Measurements from ENCODE around the gene ALOX12B.
"Not testable (repeated sequence)": the region's sequence is repeated elsewhere in the genome, so short reads cannot be mapped to it uniquely, and the experiment has no call there.

Gene ALOX12B

DNA sequence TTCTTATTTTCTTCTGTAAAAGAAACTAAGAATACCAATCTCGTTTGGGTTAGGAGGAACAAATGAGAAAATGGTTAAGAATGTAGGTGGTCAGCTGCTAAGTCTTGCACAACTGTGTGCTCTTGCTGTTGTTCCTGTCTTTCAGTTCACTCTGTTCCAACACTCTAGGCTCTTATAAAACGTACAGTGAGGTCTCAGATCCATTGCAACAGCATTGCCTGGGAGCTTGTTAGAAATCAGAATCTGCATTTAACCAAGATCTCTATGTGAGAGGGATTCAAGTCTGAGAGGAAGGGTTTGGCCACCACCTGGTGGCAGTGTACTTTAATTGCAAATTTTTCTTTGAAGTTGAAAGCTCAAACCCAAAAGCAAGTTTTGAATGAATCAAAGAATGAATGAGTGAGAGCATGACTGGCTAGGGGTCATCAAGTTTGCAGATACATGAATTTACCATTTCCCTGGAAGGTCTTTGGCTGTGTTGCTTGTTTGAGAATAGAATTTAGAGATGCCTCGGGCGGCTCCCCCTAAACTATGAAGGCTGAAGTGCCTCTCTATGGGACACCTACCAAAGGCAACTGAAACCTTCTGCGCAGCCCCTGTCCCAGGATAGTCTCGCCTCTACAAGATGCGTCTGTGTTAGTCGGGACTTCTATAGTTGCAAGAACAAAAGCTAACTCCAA, 46.1 kb downstream of the ALOX12B start:
- DNase-seq, result peak; percentile 65

GRCh38 chr17:8039611-8040168, 47.8 kb downstream of the ALOX12B start:
- DNase-seq, result no peak

DNA sequence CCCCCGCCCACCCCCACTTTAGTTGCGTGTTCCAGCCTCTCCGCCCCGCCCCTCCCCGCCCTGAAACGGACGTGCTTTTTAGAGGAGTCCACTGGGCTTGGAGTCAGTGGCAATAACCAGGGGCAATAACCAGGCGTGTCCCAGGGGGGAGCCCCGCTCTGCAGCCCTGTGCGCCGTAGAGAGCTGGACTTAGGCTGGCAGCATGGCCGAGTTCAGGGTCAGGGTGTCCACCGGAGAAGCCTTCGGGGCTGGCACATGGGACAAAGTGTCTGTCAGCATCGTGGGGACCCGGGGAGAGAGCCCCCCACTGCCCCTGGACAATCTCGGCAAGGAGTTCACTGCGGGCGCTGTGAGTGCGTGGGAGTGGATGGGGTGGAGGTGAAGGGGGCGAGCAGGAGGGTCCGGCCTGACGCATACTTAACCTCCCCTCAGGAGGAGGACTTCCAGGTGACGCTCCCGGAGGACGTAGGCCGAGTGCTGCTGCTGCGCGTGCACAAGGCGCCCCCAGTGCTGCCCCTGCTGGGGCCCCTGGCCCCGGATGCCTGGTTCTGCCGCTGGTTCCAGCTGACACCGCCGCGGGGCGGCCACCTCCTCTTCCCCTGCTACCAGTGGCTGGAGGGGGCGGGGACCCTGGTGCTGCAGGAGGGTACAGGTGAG, 48.4 kb downstream of the ALOX12B start, which contains the start of gene ALOX15B:
ALOX15B (plus strand) TSS at position 106 of the 657 bp plus-strand sequence; CDS start at position 203, 97 bp downstream.
- DNase-seq, result no peak

DNA sequence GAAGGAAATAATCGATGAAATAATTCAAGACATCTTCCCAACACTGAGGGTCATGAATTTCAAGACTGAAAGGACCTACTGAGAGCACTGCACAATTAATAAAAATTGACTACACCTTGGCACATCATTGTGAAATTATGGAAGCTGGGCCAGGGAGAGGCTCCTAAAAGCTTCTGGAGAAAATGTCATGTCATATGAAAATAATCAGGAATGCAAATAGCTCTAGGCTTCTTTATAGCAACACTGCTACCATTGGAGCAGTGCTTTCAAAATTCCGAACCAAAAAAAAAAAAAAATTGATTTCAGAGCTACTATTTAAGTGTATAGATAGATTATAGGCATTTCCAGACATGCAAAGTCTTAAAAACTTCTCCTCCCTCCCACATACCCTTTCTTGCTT, 55.1 kb downstream of the ALOX12B start:
- no peak for DNase-seq

- no peak for DNase-seq
Observed at GRCh38 chr17:8031950-8032349, 55.6 kb downstream of the ALOX12B start.

DNA sequence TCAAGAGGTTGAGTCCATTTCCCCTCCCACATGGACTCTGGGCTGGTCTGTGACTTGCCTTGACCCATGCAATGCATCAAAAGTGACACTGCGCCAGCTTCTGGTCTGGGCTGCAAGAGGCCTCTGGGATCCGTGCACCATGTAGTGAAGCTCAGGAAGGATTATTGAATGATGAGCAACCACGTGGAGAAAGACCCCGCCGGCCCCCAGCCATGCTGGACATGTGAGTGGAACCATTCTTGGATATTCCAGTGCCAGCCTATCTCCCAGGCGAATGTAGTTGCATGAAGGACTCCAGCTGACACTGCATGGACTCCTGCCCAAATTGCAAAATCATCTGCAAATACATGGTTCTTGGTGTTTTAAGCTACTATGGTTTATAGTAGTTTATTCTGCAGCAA, 56.3 kb downstream of the ALOX12B start:
- DNase-seq, result no peak

DNA sequence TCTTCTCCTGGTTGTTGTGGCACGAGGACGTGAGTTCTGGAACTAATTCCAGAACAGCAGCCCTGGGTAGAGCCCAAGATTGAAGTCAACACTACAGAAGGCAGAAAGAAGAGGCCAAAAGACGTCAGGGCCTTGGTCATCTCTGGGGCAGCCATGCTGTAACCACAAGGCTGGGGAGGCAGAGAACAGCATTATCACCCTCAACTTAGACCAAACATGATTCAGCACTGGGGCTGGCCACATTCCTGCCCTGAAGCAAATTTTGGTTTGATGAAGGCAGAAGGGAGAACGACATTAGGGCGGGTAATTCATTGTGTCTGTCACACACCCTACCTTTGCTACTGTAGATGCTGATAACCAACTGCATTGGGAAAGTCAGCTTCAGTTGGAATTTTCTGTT, 58.4 kb downstream of the ALOX12B start:
- DNase-seq, result no peak

- no peak for DNase-seq
Observed at GRCh38 chr17:8025176-8025911, 62.2 kb downstream of the ALOX12B start.

DNA sequence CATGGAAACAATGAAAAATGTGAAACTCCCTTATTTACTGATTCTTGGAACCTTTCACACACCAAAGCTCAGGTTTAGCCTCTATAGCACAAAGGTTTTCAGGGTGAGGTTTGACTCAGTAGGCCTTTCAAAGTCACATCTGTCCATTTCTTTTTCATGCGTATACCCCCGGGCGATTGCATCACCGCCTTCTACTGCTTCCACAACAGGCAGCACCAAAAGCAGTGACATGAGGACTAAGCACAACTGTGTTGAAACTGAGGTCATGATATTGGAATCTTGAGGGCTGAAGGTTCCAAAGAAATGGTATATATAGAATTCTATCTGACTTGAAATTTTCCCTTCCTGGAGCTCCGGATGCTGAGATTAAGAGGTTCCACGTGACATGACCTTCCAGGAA, 63.4 kb downstream of the ALOX12B start:
- DNase-seq, result not testable (repeated sequence)

Measured in HCEC 1CT (cell line).